ENCODE data around the gene PLIN4. TPM values are rescaled to one million over a fixed set of nuclear protein-coding genes. Genes with fewer than 3 reads are reported as not detected.

PLIN4 gene
- total and polyA plus RNA-seq, 2 donors from 2014 or later = 1.6 to 2.2 TPM

- DNase-seq (no peak), FAIRE-seq (no peak)
- Histone ChIP-seq H3K36me3 (ENCODE audit: control insufficient read depth in 2 of 3, insufficient read depth in 3 of 3, low read length in 3 of 3) (no peaks in the 10 kb centered on the region), H3K27ac (ENCODE audit: low read depth in 2 of 2, low read length in 2 of 2) (no peak overlapping the region), H3K9me3 (ENCODE audit: control insufficient read depth in 2 of 3, insufficient read depth in 1 of 3, low read length in 3 of 3) (no peaks in the 10 kb centered on the region), H3K4me1 (ENCODE audit: control insufficient read depth in 2 of 3, insufficient read depth in 2 of 3, low read depth in 1 of 3, low read length in 3 of 3) (peaks cover 0 to 7% (median 0%) of the 10 kb centered on the region in 3 donors), H3K4me3 (ENCODE audit: low read length in 3 of 3) (no peak overlapping the region), H3K27me3 (ENCODE audit: control insufficient read depth, insufficient read depth, low read length) (no peaks in the 10 kb centered on the region), H3K9ac (ENCODE audit: low read length in 3 of 3) (no peak overlapping the region)
- TF ChIP-seq, protein P1, sequence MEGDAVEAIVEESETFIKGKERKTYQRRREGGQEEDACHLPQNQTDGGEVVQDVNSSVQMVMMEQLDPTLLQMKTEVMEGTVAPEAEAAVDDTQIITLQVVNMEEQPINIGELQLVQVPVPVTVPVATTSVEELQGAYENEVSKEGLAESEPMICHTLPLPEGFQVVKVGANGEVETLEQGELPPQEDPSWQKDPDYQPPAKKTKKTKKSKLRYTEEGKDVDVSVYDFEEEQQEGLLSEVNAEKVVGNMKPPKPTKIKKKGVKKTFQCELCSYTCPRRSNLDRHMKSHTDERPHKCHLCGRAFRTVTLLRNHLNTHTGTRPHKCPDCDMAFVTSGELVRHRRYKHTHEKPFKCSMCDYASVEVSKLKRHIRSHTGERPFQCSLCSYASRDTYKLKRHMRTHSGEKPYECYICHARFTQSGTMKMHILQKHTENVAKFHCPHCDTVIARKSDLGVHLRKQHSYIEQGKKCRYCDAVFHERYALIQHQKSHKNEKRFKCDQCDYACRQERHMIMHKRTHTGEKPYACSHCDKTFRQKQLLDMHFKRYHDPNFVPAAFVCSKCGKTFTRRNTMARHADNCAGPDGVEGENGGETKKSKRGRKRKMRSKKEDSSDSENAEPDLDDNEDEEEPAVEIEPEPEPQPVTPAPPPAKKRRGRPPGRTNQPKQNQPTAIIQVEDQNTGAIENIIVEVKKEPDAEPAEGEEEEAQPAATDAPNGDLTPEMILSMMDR (IDR thresholded peaks at IDR 0.05; ENCODE audit: borderline replicate concordance, extremely low read depth, insufficient read depth) = no peak
- intact Hi-C loops (cut with DNase I) = no loop called here
Observed at GRCh38 chr19:4519521-4520277, 1.4 kb upstream of the PLIN4 start.

DNA sequence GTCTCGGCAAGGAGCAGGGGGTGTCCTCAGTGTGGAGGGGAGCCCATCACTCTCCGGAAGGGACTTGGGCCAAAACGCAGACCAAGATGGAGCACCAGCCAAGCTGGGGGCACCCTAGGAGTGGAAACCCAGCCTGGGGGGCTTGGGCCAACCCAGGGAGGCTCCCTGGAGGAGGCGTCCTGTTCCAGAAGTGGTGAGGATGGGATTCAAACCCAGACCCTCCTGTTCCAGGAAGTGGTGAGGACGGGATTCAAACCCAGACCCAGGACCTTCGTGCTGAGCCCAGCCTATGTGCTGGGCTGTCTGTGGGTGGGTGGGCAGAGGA is 848 bp upstream of the PLIN4 start:
- H3K4me3 ChIP-seq (ENCODE audit: low read length in 3 of 3) = no peak overlapping the region
- TF ChIP-seq, protein P1 (IDR thresholded peaks at IDR 0.05; ENCODE audit: borderline replicate concordance, extremely low read depth, insufficient read depth) = no peak
- DNase-seq = no peak
- peaks cover 0 to 7% (median 0%) of the 10 kb centered on the region in 3 donors for H3K4me1 ChIP-seq (ENCODE audit: control insufficient read depth in 2 of 3, insufficient read depth in 2 of 3, low read depth in 1 of 3, low read length in 3 of 3)
- no peaks in the 10 kb centered on the region for H3K9me3 ChIP-seq (ENCODE audit: control insufficient read depth in 2 of 3, insufficient read depth in 1 of 3, low read length in 3 of 3)
- H3K9ac ChIP-seq (ENCODE audit: low read length in 3 of 3) = no peak overlapping the region
- intact Hi-C loops (cut with DNase I) = no loop called here
- H3K36me3 ChIP-seq (ENCODE audit: control insufficient read depth in 2 of 3, insufficient read depth in 3 of 3, low read length in 3 of 3) = no peaks in the 10 kb centered on the region
- no peaks in the 10 kb centered on the region for H3K27me3 ChIP-seq (ENCODE audit: control insufficient read depth, insufficient read depth, low read length)
- no peak for FAIRE-seq
- H3K27ac ChIP-seq (ENCODE audit: low read depth in 2 of 2, low read length in 2 of 2) = no peak overlapping the region

- intact Hi-C loops (cut with DNase I) = no loop called here
- no peak overlapping the region for H3K27ac ChIP-seq (ENCODE audit: low read depth in 2 of 2, low read length in 2 of 2)
Observed at GRCh38 chr19:4517451-4518057, 732 bp downstream of the PLIN4 start.

More at GRCh38 chr19:4517451-4518057, 732 bp downstream of the PLIN4 start:
- Histone ChIP-seq H3K9ac (ENCODE audit: low read length in 3 of 3) (no peak overlapping the region), H3K27me3 (ENCODE audit: control insufficient read depth, insufficient read depth, low read length) (no peaks in the 10 kb centered on the region), H3K9me3 (ENCODE audit: control insufficient read depth in 2 of 3, insufficient read depth in 1 of 3, low read length in 3 of 3) (no peaks in the 10 kb centered on the region), H3K4me3 (ENCODE audit: low read length in 3 of 3) (no peak overlapping the region), H3K4me1 (ENCODE audit: control insufficient read depth in 2 of 3, insufficient read depth in 2 of 3, low read depth in 1 of 3, low read length in 3 of 3) (peaks cover 0 to 7% (median 0%) of the 10 kb centered on the region in 3 donors), H3K36me3 (ENCODE audit: control insufficient read depth in 2 of 3, insufficient read depth in 3 of 3, low read length in 3 of 3) (no peaks in the 10 kb centered on the region)
- FAIRE-seq = no peak
- TF ChIP-seq, protein P1 (IDR thresholded peaks at IDR 0.05; ENCODE audit: borderline replicate concordance, extremely low read depth, insufficient read depth) = no peak
- DNase-seq = no peak

Data from kidney (tissue), 14 donors.